ENCODE results near the gene PIK3CD. TPM values are rescaled to one million over a fixed set of nuclear protein-coding genes. Genes with fewer than 3 reads are reported as not detected.

Gene PIK3CD
- polyA plus RNA-seq, 1 of the 3 experiments (the other 2 are of a cell fraction) = 6.0 TPM

- TF ChIP-seq NRF1 (IDR thresholded peaks at IDR 0.05; ENCODE audit: low read depth, low read length) (no peak), CHD2 (IDR thresholded peaks at IDR 0.05; ENCODE audit: low read length, partially characterized antibody) (no peak), FOXM1 (IDR thresholded peaks at IDR 0.05; ENCODE audit: low read depth) (no peak), RXRA (IDR thresholded peaks at IDR 0.05; ENCODE audit: borderline replicate concordance, low read depth) (no peak), REST (IDR thresholded peaks at IDR 0.05; ENCODE audit: low read depth, low read length) (no peak), YY1 (IDR thresholded peaks at IDR 0.05; ENCODE audit: low read depth) (no peak), PBX3 (IDR thresholded peaks at IDR 0.05) (no peak), RAD21 (IDR thresholded peaks at IDR 0.05; ENCODE audit: low read length) (no peak), SIN3A (IDR thresholded peaks at IDR 0.05; ENCODE audit: borderline replicate concordance, low read depth, low read length) (no peak), ELF1 (IDR thresholded peaks at IDR 0.05) (no peak)
- TF ChIP-seq, protein P1, sequence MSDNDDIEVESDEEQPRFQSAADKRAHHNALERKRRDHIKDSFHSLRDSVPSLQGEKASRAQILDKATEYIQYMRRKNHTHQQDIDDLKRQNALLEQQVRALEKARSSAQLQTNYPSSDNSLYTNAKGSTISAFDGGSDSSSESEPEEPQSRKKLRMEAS (IDR thresholded peaks at IDR 0.05; ENCODE audit: low read depth) = no peak
- TF ChIP-seq, protein P2, sequence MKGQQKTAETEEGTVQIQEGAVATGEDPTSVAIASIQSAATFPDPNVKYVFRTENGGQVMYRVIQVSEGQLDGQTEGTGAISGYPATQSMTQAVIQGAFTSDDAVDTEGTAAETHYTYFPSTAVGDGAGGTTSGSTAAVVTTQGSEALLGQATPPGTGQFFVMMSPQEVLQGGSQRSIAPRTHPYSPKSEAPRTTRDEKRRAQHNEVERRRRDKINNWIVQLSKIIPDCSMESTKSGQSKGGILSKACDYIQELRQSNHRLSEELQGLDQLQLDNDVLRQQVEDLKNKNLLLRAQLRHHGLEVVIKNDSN (IDR thresholded peaks at IDR 0.05; ENCODE audit: borderline replicate concordance, low read depth) = no peak
- no peak for DNase-seq
- Histone ChIP-seq H3K27me3 (ENCODE audit: insufficient read depth) (no peaks in the 10 kb centered on the region), H3K79me2 (ENCODE audit: insufficient read depth) (peaks cover 51% of the 10 kb centered on the region), H3F3A (replicated peaks; ENCODE audit: insufficient read depth) (peaks cover 6% of the 10 kb centered on the region), H3K4me1 (ENCODE audit: control insufficient read depth in 1 of 2, insufficient read depth in 2 of 2, low read depth in 1 of 2, low read length in 1 of 2) (no peaks in the 10 kb centered on the region; a peak in 1 of 4 replicates), H3K9ac (no peak overlapping the region), H3K9me3 (no peaks in the 10 kb centered on the region), H3K27ac (ENCODE audit: low read depth in 2 of 2, low read length in 1 of 2) (no peak overlapping the region), H2AFZ (ENCODE audit: low read depth) (no peak overlapping the region), H3K4me2 (no peak overlapping the region), H3K4me3 (ENCODE audit: low read depth in 2 of 2, low read length in 1 of 2) (no peak overlapping the region), H4K20me1 (ENCODE audit: insufficient read depth) (no peaks in the 10 kb centered on the region), H3K36me3 (replicated peaks in 1 of 2; ENCODE audit: control insufficient read depth in 1 of 2, insufficient read depth in 2 of 2, low read length in 1 of 2) (peaks cover 0 to under 1% of the 10 kb centered on the region in 2 experiments), H3K9me2 (no peaks in the 10 kb centered on the region)
- 100% methylated on average over 2 of the region's 2 CpGs for WGBS (ENCODE audit: low lambda C conversion rate)
- ChIA-PET POLR2A (no interaction called here), CTCF (interaction anchor here (0.6 to 1.1 kb wide), 2 partner anchors 19 to 112 kb away, joined by 3 to 4 read pairs; no protein-coding TSS in a partner anchor)
Measured at GRCh38 chr1:9759939-9760338, 108.4 kb downstream of the PIK3CD start.

DNA sequence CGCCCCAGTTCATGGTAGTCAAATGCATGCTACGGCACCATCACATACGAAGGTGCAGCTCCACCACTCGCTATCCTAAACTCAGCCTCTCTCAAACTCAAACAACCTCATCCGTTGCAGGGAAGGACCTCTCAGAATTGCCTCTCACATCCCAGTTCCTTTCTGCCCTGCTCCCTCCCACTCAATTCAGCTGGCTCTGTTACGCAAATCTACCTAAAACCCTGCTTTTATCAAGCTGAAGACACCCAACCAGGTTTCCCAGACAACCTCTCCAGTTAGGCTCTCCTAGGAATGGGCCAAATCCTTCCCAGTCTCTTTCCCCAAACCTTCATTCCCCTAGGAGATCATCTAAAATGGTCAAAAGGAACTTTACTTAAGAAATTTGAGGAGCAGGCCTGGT, 109.3 kb downstream of the PIK3CD start:
- Histone ChIP-seq H3K4me2 (no peak overlapping the region), H3K4me1 (ENCODE audit: control insufficient read depth in 1 of 2, insufficient read depth in 2 of 2, low read depth in 1 of 2, low read length in 1 of 2) (0 out of 4 replicates have a peak, but pooled peaks cover 0 to 4% of the 10 kb centered on the region in 2 experiments), H4K20me1 (ENCODE audit: insufficient read depth) (no peaks in the 10 kb centered on the region), H3K27me3 (ENCODE audit: insufficient read depth) (no peaks in the 10 kb centered on the region), H3K27ac (ENCODE audit: low read depth in 2 of 2, low read length in 1 of 2) (no peak overlapping the region), H3K79me2 (ENCODE audit: insufficient read depth) (peaks cover 51% of the 10 kb centered on the region), H2AFZ (ENCODE audit: low read depth) (no peak overlapping the region), H3K9ac (no peak overlapping the region), H3K9me3 (no peaks in the 10 kb centered on the region), H3K4me3 (ENCODE audit: low read depth in 2 of 2, low read length in 1 of 2) (no peak overlapping the region), H3K9me2 (no peaks in the 10 kb centered on the region), H3K36me3 (replicated peaks in 1 of 2; ENCODE audit: control insufficient read depth in 1 of 2, insufficient read depth in 2 of 2, low read length in 1 of 2) (no peaks in the 10 kb centered on the region), H3F3A (replicated peaks; ENCODE audit: insufficient read depth) (peaks cover 10% of the 10 kb centered on the region)
- TF ChIP-seq JUND (IDR thresholded peaks at IDR 0.05) (no peak), MEF2A (IDR thresholded peaks at IDR 0.05; ENCODE audit: borderline replicate concordance, low read depth) (no peak), TEAD4 (IDR thresholded peaks at IDR 0.05; ENCODE audit: borderline replicate concordance, insufficient read depth) (no peak), YY1 (IDR thresholded peaks at IDR 0.05; ENCODE audit: low read depth) (no peak), SIN3A (IDR thresholded peaks at IDR 0.05; ENCODE audit: borderline replicate concordance, low read depth, low read length) (no peak)
- TF ChIP-seq, protein P3, sequence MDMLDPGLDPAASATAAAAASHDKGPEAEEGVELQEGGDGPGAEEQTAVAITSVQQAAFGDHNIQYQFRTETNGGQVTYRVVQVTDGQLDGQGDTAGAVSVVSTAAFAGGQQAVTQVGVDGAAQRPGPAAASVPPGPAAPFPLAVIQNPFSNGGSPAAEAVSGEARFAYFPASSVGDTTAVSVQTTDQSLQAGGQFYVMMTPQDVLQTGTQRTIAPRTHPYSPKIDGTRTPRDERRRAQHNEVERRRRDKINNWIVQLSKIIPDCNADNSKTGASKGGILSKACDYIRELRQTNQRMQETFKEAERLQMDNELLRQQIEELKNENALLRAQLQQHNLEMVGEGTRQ (IDR thresholded peaks at IDR 0.05; ENCODE audit: borderline replicate concordance, low read depth, low read length) = no peak
- DNase-seq = no peak
- ChIA-PET CTCF (interaction anchor here (1.1 kb wide), 1 partner anchor 19 kb away, joined by 4 read pairs; no protein-coding TSS in a partner anchor), POLR2A (no interaction called here)
- WGBS (ENCODE audit: low lambda C conversion rate) = 97% methylated on average over 6 of the region's 6 CpGs

All from SK-N-SH (cell line).